NCI-H526 (cell line): ENCODE results near the gene CYBB.

ENCODE experiments used
- DNase-seq, 2 experiments: peaks; one replicate each; lab custom pipeline; 2025; lab: John Stamatoyannopoulos, UW

Gene CYBB

GRCh38 chrX:37786624-37787422, 7.0 kb downstream of the CYBB start:
- peak in 1 of 2 experiments; percentile 20 for DNase-seq

GRCh38 chrX:37787423-37787869, 7.6 kb downstream of the CYBB start:
- DNase-seq, result no peak

GRCh38 chrX:37796310-37796709, 16.5 kb downstream of the CYBB start:
- peak in 1 of 2 experiments; percentile 3 for DNase-seq

- no peak for DNase-seq
Measured at GRCh38 chrX:37796805-37797204, 16.9 kb downstream of the CYBB start.

- DNase-seq, result no peak
Measured at GRCh38 chrX:37799936-37800335, 20.1 kb downstream of the CYBB start.

GRCh38 chrX:37800717-37801116, 20.9 kb downstream of the CYBB start:
- DNase-seq, result no peak

- DNase-seq, result no peak
Measured at GRCh38 chrX:37802028-37802427, 22.2 kb downstream of the CYBB start.

GRCh38 chrX:37803057-37803456, 23.2 kb downstream of the CYBB start:
- DNase-seq, result no peak

- DNase-seq, result no peak
Measured at GRCh38 chrX:37809970-37810369, 30.1 kb downstream of the CYBB start.

GRCh38 chrX:37812110-37812509, 32.3 kb downstream of the CYBB start:
- DNase-seq, result no peak

GRCh38 chrX:37813570-37813969, 33.7 kb downstream of the CYBB start:
- DNase-seq, result no peak

- no peak for DNase-seq
Measured at GRCh38 chrX:37815366-37815765, 35.5 kb downstream of the CYBB start.

- DNase-seq, result no peak
Measured at GRCh38 chrX:37816766-37817165, 36.9 kb downstream of the CYBB start.

GRCh38 chrX:37817176-37817575, 37.3 kb downstream of the CYBB start:
- DNase-seq, result no peak

GRCh38 chrX:37817579-37817978, 37.7 kb downstream of the CYBB start:
- DNase-seq, result peak; percentile 24 to 56

- DNase-seq, result peak; percentile 66 to 76
Measured at GRCh38 chrX:37818031-37818430, 38.2 kb downstream of the CYBB start.

- no peak for DNase-seq
Measured at GRCh38 chrX:37820646-37821045, 40.8 kb downstream of the CYBB start.

- DNase-seq, result peak in 1 of 2 experiments; percentile 24
Measured at GRCh38 chrX:37824491-37825214, 44.8 kb downstream of the CYBB start.

GRCh38 chrX:37825215-37825842, 45.5 kb downstream of the CYBB start:
- DNase-seq, result peak; percentile 69 to 75

GRCh38 chrX:37829721-37830120, 49.9 kb downstream of the CYBB start:
- no peak for DNase-seq

- no peak for DNase-seq
Measured at GRCh38 chrX:37830371-37830770, 50.5 kb downstream of the CYBB start.

GRCh38 chrX:37834937-37835336, 55.1 kb downstream of the CYBB start:
- no peak for DNase-seq

- no peak for DNase-seq
Measured at GRCh38 chrX:37840931-37841330, 61.1 kb downstream of the CYBB start.
